Epithelial cell of proximal tubule (primary cell): ENCODE data around the gene CLRN3. TPM values are rescaled to one million over a fixed set of nuclear protein-coding genes. Genes with fewer than 3 reads are reported as not detected.

Source experiments
- DNase-seq: peaks from one replicate; pipeline ENCODE4 v3.0.0-alpha.2; 2011; ENCODE audit warnings: low read depth
- H3K4me3 ChIP-seq: 2 replicates; pipeline ENCODE4 v1.5.1; 2011; ENCODE audit warnings: low read depth, mild to moderate bottlenecking, low read length
- CTCF ChIP-seq: conservative IDR thresholded peaks from 2 replicates; pipeline ENCODE4 v1.5.1; 2012; ENCODE audit warnings: low read depth, mild to moderate bottlenecking, low read length
- total RNA-seq: library from RNA; depleted of rRNA; stranded (reverse); fragments of >200 nt; gene quantifications from 2 replicates; pipeline ENCODE4 v1.2.3, GENCODE V29; 2015

CLRN3 gene
- total RNA-seq, 1 donor from 2014 or later, result not detected

GRCh38 chr10:127869329-127869728 lies 23.4 kb downstream of the CLRN3 start:
- TF ChIP-seq CTCF, result no peak
- no peak overlapping the region for H3K4me3 ChIP-seq
- DNase-seq, result no peak

- TF ChIP-seq CTCF, result no peak
- no peak for DNase-seq
- H3K4me3 ChIP-seq, result no peak overlapping the region
Measured at GRCh38 chr10:127867805-127868204, 24.9 kb downstream of the CLRN3 start.

DNA sequence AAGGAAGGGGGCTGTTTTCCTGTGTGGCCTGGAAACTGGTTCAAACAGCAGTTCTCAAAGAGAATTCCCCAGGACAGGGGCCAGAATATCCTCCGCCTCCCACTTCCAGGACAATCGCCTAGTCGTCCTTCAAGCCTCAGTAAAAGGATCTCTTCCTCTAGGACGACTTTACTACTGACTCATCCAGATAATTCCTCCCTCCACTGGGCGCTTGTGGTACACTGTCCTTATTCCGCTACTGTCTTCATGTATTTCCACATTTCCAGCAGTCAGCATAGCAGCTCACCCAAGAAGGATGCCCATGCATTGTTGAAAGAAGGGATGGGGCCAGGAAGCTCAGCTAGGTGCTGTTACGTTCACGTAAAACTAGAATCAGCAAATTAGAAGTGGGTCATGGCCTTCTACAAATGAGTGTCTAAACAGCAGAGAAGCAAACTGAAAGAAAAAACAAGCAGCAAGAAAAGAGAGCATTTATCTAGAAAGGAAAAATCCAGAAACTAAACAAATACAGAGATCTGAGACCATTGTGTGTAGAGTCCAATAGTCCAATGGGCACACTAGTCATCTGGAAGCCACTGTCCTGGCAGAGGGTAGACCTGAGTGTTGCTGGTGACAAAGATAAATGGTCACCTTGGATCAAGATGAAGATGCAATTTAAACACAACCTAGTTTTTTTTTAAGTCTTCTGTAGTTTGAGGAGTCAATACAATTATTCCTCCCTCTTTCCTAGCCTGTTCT lies 26.3 kb downstream of the CLRN3 start:
- no peak for DNase-seq
- TF ChIP-seq CTCF, result no peak
- H3K4me3 ChIP-seq, result no peak overlapping the region

- TF ChIP-seq CTCF, result no peak
- H3K4me3 ChIP-seq, result no peak overlapping the region
- DNase-seq, result no peak
Measured at GRCh38 chr10:127863231-127863825, 29.4 kb downstream of the CLRN3 start.

GRCh38 chr10:127860592-127860991 lies 32.1 kb downstream of the CLRN3 start:
- no peak overlapping the region for H3K4me3 ChIP-seq
- TF ChIP-seq CTCF, result no peak
- no peak for DNase-seq

GRCh38 chr10:127855976-127856375 lies 36.8 kb downstream of the CLRN3 start:
- no peak for DNase-seq
- TF ChIP-seq CTCF, result no peak
- H3K4me3 ChIP-seq, result no peak overlapping the region

GRCh38 chr10:127855591-127855881 lies 37.2 kb downstream of the CLRN3 start:
- no peak for TF ChIP-seq CTCF
- no peak overlapping the region for H3K4me3 ChIP-seq
- no peak for DNase-seq
